HFFc6 (cell line): Measurements from ENCODE around the gene TDRD9. TPM values are rescaled to one million over a fixed set of nuclear protein-coding genes. Genes with fewer than 3 reads are reported as not detected.

Experiments used
- DNase-seq: peaks from one replicate; pipeline ENCODE4 v3.0.0-alpha.2; 2018
- H3K27ac Mint-ChIP-seq: 2 replicates; pipeline ENCODE4 v1.8.0; 2020; ENCODE audit warnings: mild to moderate bottlenecking, mixed read lengths
- H3K27me3 Mint-ChIP-seq: 2 replicates; pipeline ENCODE4 v1.8.0; 2021; ENCODE audit warnings: mild to moderate bottlenecking, moderate library complexity, mixed read lengths; ENCODE audit not compliant: insufficient read depth
- H3K36me3 Mint-ChIP-seq: 2 replicates; pipeline ENCODE4 v1.8.0; 2021; ENCODE audit warnings: low read depth, mixed read lengths
- H3K4me1 Mint-ChIP-seq: 2 replicates; pipeline ENCODE4 v1.8.0; 2020; ENCODE audit warnings: low read depth, mixed read lengths
- H3K4me3 Mint-ChIP-seq: 2 replicates; pipeline ENCODE4 v1.8.0; 2020; ENCODE audit warnings: mild to moderate bottlenecking, moderate library complexity, mixed read lengths
- H3K9me3 Mint-ChIP-seq: 2 replicates; pipeline ENCODE4 v1.8.0; 2020; ENCODE audit warnings: mild to moderate bottlenecking, mixed read lengths
- CTCF ChIP-seq: fragments of 200-600 bp; sonication (generic); IDR thresholded peaks from 2 replicates; pipeline ENCODE4 v1.5.0; 2021; ENCODE audit warnings: antibody characterized with exemption, mild to moderate bottlenecking
- total RNA-seq, 6 experiments: library from RNA; stranded (reverse); fragmentation: NEBNext Ultra II Directional; extraction: Animal tissue kit (Norgen Biotek cat#: 25700); gene quantifications; 2 replicates in 1 of 6; 3 replicates in 5 of 6; pipeline ENCODE4 v1.2.3, GENCODE V29; 2021

Gene TDRD9
- total RNA-seq, 6 experiments from 2014 or later = not detected

GRCh38 chr14:104007121-104007520, 78.9 kb downstream of the TDRD9 start:
- DNase-seq = no peak
- Mint-ChIP-seq H3K9me3 (no peaks in the 10 kb centered on the region), H3K4me3 (no peak overlapping the region), H3K4me1 (no peaks in the 10 kb centered on the region), H3K27ac (no peak overlapping the region), H3K36me3 (no peaks in the 10 kb centered on the region), H3K27me3 (peaks cover 7% of the 10 kb centered on the region; the same call in 1 of the 2 replicates)
- TF ChIP-seq CTCF = no peak

DNA sequence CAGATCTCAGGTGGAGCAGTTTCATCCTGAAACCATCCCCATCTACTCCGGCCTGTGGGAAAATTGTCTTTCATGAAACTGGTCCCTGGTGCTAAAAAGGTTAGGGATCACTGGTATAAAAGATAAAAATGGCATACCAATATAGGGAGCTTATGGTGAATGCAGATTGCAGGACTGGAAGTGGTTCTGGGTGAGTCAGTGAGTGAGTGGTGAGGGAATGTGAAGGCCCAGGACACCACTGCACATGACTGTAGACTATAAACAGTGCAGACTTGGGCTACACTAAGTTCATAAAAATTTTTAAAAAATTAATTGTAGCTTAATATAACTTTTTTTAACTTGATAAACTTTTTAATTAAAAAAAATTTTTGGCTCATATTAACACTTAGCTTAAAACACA, 81.0 kb downstream of the TDRD9 start:
- DNase-seq = no peak
- no peaks in the 10 kb centered on the region for H3K4me1 Mint-ChIP-seq
- H3K4me3 Mint-ChIP-seq = no peak overlapping the region
- peaks cover 7% of the 10 kb centered on the region; the same call in 1 of the 2 replicates for H3K27me3 Mint-ChIP-seq
- H3K36me3 Mint-ChIP-seq = no peaks in the 10 kb centered on the region
- no peak overlapping the region for H3K27ac Mint-ChIP-seq
- no peaks in the 10 kb centered on the region for H3K9me3 Mint-ChIP-seq
- no peak for TF ChIP-seq CTCF

GRCh38 chr14:104011824-104012517, 83.7 kb downstream of the TDRD9 start:
- DNase-seq = no peak
- H3K4me3 Mint-ChIP-seq = no peak overlapping the region
- H3K27me3 Mint-ChIP-seq = peaks cover 11% of the 10 kb centered on the region
- no peak for TF ChIP-seq CTCF
- H3K36me3 Mint-ChIP-seq = no peaks in the 10 kb centered on the region
- H3K27ac Mint-ChIP-seq = no peak overlapping the region
- H3K9me3 Mint-ChIP-seq = no peaks in the 10 kb centered on the region
- H3K4me1 Mint-ChIP-seq = no peaks in the 10 kb centered on the region

DNA sequence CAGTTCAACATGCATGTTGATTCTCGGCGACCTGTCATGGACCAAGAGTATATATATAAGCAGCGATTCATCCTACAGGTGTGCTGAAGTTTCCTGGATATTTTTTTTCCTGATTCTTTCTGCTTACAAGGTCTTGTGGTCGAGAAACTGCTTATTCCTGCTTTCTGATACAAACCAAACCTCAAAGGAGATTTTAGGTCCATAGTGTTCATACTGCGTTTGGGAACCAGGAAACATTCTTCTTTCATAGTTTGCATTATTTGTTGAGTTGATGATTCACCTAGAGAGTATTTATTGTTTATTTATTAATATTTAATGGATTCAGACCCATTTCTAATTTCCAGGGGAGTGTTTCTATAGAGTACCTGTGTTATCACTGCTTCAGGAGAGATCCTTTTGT, 86.5 kb downstream of the TDRD9 start:
- H3K9me3 Mint-ChIP-seq = no peaks in the 10 kb centered on the region
- no peaks in the 10 kb centered on the region for H3K36me3 Mint-ChIP-seq
- no peak for DNase-seq
- no peak overlapping the region for H3K4me3 Mint-ChIP-seq
- no peaks in the 10 kb centered on the region for H3K4me1 Mint-ChIP-seq
- H3K27ac Mint-ChIP-seq = no peak overlapping the region
- H3K27me3 Mint-ChIP-seq = peaks cover 20% of the 10 kb centered on the region; the same call in 1 of the 2 replicates
- no peak for TF ChIP-seq CTCF

DNA sequence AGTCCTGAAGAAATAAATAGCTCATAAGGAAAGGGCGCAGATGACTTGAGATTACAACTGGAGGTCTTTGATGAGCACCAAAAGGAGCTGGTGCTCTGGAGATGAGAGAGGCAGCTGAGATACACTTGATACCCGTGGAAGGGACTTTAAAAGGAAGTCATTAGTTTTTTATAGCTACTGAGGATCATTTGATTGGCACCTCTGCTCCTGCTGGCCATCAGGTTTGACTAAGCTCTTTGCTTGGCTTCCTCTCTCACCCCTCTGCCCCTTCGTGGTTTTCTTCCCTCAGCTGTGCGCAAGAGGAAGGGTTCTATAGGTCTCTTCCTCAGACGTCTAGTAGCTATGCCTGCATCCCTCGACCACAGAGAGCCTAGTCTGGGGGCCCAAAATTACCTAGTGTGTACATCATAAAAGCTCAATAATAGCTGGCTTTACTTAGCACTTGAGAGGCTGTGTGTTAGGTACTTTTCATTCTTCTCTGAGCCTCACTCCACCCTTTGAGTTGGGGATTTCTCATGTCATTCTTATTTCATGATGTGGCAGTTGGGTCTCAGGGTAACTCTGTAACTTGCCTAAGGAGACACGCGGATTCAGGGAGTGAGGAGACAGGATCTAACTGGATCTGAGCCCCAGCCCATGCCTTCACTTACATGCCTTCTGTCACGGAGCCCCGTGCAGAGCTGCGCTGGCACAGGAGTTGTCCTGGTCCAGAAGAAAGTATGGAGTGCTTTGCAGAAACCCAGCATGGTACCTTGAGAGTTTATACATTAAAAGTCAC, 88.8 kb downstream of the TDRD9 start:
- Mint-ChIP-seq H3K4me3 (no peak overlapping the region), H3K36me3 (no peaks in the 10 kb centered on the region), H3K9me3 (no peaks in the 10 kb centered on the region), H3K4me1 (no peaks in the 10 kb centered on the region), H3K27me3 (peaks cover 31% of the 10 kb centered on the region), H3K27ac (no peak overlapping the region)
- no peak for TF ChIP-seq CTCF
- no peak for DNase-seq
